Neural cell (in vitro differentiated cells): ENCODE measurements around the gene RBM19. TPM values are rescaled to one million over a fixed set of nuclear protein-coding genes. Genes with fewer than 3 reads are reported as not detected.

ENCODE experiments used
- H2AFZ ChIP-seq: fragments of 200-600, 300-800 bp; sonication (generic), shearing (Covaris generic); 2 replicates; pipeline ENCODE4 v1.6.0; 2014; ENCODE audit warnings: low read depth, mild to moderate bottlenecking, antibody characterized with exemption, low read length, moderate library complexity
- H3F3A ChIP-seq: fragments of 200-600 bp; shearing (Covaris generic); 2 replicates; pipeline ENCODE4 v1.6.1; 2016; ENCODE audit warnings: mild to moderate bottlenecking, moderate library complexity, mixed read lengths, antibody characterized with exemption, low read length; ENCODE audit not compliant: insufficient read depth, poor library complexity, severe bottlenecking
- H3K27ac ChIP-seq: fragments of 200-600, 300-800 bp; sonication (generic), shearing (Covaris generic); 2 replicates; pipeline ENCODE4 v1.5.1; 2014; ENCODE audit warnings: mild to moderate bottlenecking, low read length, moderate library complexity
- H3K27me3 ChIP-seq: fragments of 300-800, 200-600 bp; sonication (generic), shearing (Covaris generic); 2 replicates; pipeline ENCODE4 v1.6.0; 2014; ENCODE audit warnings: mild to moderate bottlenecking, low read depth, low read length, moderate library complexity; ENCODE audit not compliant: insufficient read depth
- H3K36me3 ChIP-seq: fragments of 300-800, 200-600 bp; sonication (generic), shearing (Covaris generic); 2 replicates; pipeline ENCODE4 v1.5.1; 2014; ENCODE audit warnings: mild to moderate bottlenecking, antibody characterized with exemption, low read length, moderate library complexity; ENCODE audit not compliant: insufficient read depth
- H3K4me2 ChIP-seq: fragments of 300-800, 200-600 bp; sonication (generic), shearing (Covaris generic); 2 replicates; pipeline ENCODE4 v1.6.0; 2014; ENCODE audit warnings: mild to moderate bottlenecking, low read length
- H3K4me3 ChIP-seq: fragments of 300-800, 200-600 bp; sonication (generic), shearing (Covaris generic); 2 replicates; pipeline ENCODE4 v1.5.1; 2014; ENCODE audit warnings: mild to moderate bottlenecking, low read length, moderate library complexity
- H3K79me2 ChIP-seq: fragments of 200-600 bp; shearing (Covaris generic); replicated peaks from 2 replicates; pipeline ENCODE4 v1.6.0; 2014; ENCODE audit warnings: mild to moderate bottlenecking, low read length, moderate library complexity; ENCODE audit not compliant: insufficient read depth
- H3K9ac ChIP-seq: fragments of 300-800, 200-600 bp; sonication (generic), shearing (Covaris generic); 2 replicates; pipeline ENCODE4 v1.6.1; 2016; ENCODE audit warnings: mild to moderate bottlenecking, low read length, mixed read lengths
- H3K9me2 ChIP-seq: fragments of 200-600 bp; shearing (Covaris generic); 2 replicates; pipeline ENCODE4 v1.6.1; 2016; ENCODE audit warnings: mild to moderate bottlenecking, low read length, mixed read lengths; ENCODE audit not compliant: insufficient read depth
- H3K9me3 ChIP-seq: fragments of 200-600, 300-800 bp; sonication (generic), shearing (Covaris generic); 2 replicates; pipeline ENCODE4 v1.6.1; 2016; ENCODE audit warnings: mild to moderate bottlenecking, mixed run types, low read length, moderate library complexity, mixed read lengths
- H4K20me1 ChIP-seq: fragments of 200-600 bp; shearing (Covaris generic); 2 replicates; pipeline ENCODE4 v1.6.1; 2016; ENCODE audit warnings: mild to moderate bottlenecking, mixed run types; ENCODE audit not compliant: insufficient read depth
- EP300 ChIP-seq: fragments of 450-650 bp; conservative IDR thresholded peaks from 2 replicates; pipeline ENCODE4 v1.6.1; 2014; ENCODE audit warnings: antibody characterized with exemption, mild to moderate bottlenecking, moderate library complexity; ENCODE audit not compliant: poor library complexity, severe bottlenecking
- EZH2 ChIP-seq: fragments of 200-600, 300-800 bp; shearing (Covaris generic), sonication (generic); IDR thresholded peaks from 2 replicates; pipeline ENCODE4 v1.6.1; 2014; ENCODE audit warnings: antibody characterized with exemption, low read length, borderline replicate concordance, mild to moderate bottlenecking; ENCODE audit not compliant: insufficient read depth, poor library complexity, severe bottlenecking
- MXI1 ChIP-seq: fragments of 450-650 bp; conservative IDR thresholded peaks from 2 replicates; pipeline ENCODE4 v1.6.1; 2014; ENCODE audit warnings: antibody characterized with exemption, mild to moderate bottlenecking; ENCODE audit not compliant: poor library complexity, severe bottlenecking
- POLR2AphosphoS5 ChIP-seq: IDR thresholded peaks from 2 replicates; pipeline ENCODE4 v1.6.1; 2012
- RAD21 ChIP-seq: fragments of 450-650 bp; conservative IDR thresholded peaks from 2 replicates; pipeline ENCODE4 v1.6.1; 2014; ENCODE audit warnings: antibody characterized with exemption, mild to moderate bottlenecking, moderate library complexity
- REST ChIP-seq: IDR thresholded peaks from 2 replicates; pipeline ENCODE4 v1.6.1; 2012; ENCODE audit warnings: borderline replicate concordance
- SMC3 ChIP-seq: fragments of 450-650 bp; conservative IDR thresholded peaks from 2 replicates; pipeline ENCODE4 v1.6.1; 2014; ENCODE audit warnings: antibody characterized with exemption, mild to moderate bottlenecking, moderate library complexity; ENCODE audit not compliant: poor library complexity
- TAF1 ChIP-seq: IDR thresholded peaks from 2 replicates; pipeline ENCODE4 v1.6.1; 2012; ENCODE audit warnings: low read depth
- polyA plus RNA-seq: library from polyadenylated mRNA; depleted of rRNA; stranded (reverse); fragments of >200 nt; gene quantifications from 2 replicates; pipeline ENCODE4 v1.2.3, GENCODE V29; 2014
- TF ChIP-seq, protein P1 (sequence below): fragments of 450-650 bp; IDR thresholded peaks from 2 replicates; pipeline ENCODE4 v1.5.1; 2014; ENCODE audit warnings: antibody characterized with exemption, mild to moderate bottlenecking, moderate library complexity; ENCODE audit not compliant: poor library complexity, severe bottlenecking

RBM19 gene
- polyA plus RNA-seq, 1 donor from 2014 or later, result 14.2 TPM

DNA sequence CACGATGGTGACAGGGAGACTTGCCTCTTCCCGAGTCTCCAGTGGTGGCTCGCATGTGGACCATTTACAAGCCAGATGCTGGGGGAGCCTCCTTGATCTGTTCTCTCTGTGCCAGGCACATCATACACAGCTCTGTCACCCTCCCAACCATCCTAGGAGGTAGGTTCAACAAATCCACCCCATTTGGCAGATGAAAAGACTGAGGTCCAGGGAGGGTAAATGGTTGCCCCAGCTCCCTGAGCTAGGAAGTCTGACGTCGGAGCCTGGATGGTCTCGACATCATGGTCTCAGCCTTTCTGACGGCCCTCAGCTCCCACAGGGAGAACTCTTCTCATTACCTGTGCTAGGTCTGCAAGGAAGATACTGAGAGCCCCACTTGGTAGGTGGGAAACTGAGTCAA lies 189.6 kb downstream of the RBM19 start:
- H3K79me2 ChIP-seq, result no peaks in the 10 kb centered on the region
- H4K20me1 ChIP-seq, result no peaks in the 10 kb centered on the region
- H3F3A ChIP-seq, result no peaks in the 10 kb centered on the region
- no peaks in the 10 kb centered on the region for H3K36me3 ChIP-seq
- no peaks in the 10 kb centered on the region for H3K27me3 ChIP-seq
- no peak overlapping the region for H3K4me3 ChIP-seq
- no peak overlapping the region for H2AFZ ChIP-seq
- H3K4me2 ChIP-seq, result no peak overlapping the region
- TF ChIP-seq EP300, result no peak
- TF ChIP-seq RAD21, result no peak
- no peak for TF ChIP-seq SMC3
- TF ChIP-seq TAF1, result no peak
- TF ChIP-seq, protein P1, sequence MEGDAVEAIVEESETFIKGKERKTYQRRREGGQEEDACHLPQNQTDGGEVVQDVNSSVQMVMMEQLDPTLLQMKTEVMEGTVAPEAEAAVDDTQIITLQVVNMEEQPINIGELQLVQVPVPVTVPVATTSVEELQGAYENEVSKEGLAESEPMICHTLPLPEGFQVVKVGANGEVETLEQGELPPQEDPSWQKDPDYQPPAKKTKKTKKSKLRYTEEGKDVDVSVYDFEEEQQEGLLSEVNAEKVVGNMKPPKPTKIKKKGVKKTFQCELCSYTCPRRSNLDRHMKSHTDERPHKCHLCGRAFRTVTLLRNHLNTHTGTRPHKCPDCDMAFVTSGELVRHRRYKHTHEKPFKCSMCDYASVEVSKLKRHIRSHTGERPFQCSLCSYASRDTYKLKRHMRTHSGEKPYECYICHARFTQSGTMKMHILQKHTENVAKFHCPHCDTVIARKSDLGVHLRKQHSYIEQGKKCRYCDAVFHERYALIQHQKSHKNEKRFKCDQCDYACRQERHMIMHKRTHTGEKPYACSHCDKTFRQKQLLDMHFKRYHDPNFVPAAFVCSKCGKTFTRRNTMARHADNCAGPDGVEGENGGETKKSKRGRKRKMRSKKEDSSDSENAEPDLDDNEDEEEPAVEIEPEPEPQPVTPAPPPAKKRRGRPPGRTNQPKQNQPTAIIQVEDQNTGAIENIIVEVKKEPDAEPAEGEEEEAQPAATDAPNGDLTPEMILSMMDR, result no peak
- no peak for TF ChIP-seq EZH2
- TF ChIP-seq REST, result no peak
- TF ChIP-seq MXI1, result no peak
- TF ChIP-seq POLR2AphosphoS5, result no peak
- H3K9me3 ChIP-seq, result no peaks in the 10 kb centered on the region
- H3K9me2 ChIP-seq, result no peaks in the 10 kb centered on the region
- H3K27ac ChIP-seq, result no peak overlapping the region
- no peak overlapping the region for H3K9ac ChIP-seq

GRCh38 chr12:113774526-113774925 lies 191.6 kb downstream of the RBM19 start:
- Histone ChIP-seq H3K36me3 (no peaks in the 10 kb centered on the region), H3K79me2 (no peaks in the 10 kb centered on the region), H3K4me3 (no peak overlapping the region), H3K27me3 (no peaks in the 10 kb centered on the region), H4K20me1 (no peaks in the 10 kb centered on the region), H3K9me3 (no peaks in the 10 kb centered on the region), H2AFZ (no peak overlapping the region), H3K4me2 (no peak overlapping the region), H3K27ac (no peak overlapping the region), H3K9ac (no peak overlapping the region), H3F3A (no peaks in the 10 kb centered on the region), H3K9me2 (no peaks in the 10 kb centered on the region)
- no peak for TF ChIP-seq TAF1
- TF ChIP-seq EP300, result no peak
- TF ChIP-seq, protein P1, result no peak
- no peak for TF ChIP-seq MXI1
- TF ChIP-seq EZH2, result no peak
- TF ChIP-seq POLR2AphosphoS5, result no peak
- no peak for TF ChIP-seq RAD21
- no peak for TF ChIP-seq REST
- TF ChIP-seq SMC3, result no peak
